HG03060 (cell line): ENCODE measurements around the gene IL17F.

Source experiments
- ATAC-seq: cut with Tn5 transposase; IDR thresholded peaks from one replicate; pipeline ENCODE4 v1.9.1; 2021; ENCODE audit warnings: low read depth, moderate number of reproducible peaks; ENCODE audit not compliant: unreplicated experiment

Gene IL17F

DNA sequence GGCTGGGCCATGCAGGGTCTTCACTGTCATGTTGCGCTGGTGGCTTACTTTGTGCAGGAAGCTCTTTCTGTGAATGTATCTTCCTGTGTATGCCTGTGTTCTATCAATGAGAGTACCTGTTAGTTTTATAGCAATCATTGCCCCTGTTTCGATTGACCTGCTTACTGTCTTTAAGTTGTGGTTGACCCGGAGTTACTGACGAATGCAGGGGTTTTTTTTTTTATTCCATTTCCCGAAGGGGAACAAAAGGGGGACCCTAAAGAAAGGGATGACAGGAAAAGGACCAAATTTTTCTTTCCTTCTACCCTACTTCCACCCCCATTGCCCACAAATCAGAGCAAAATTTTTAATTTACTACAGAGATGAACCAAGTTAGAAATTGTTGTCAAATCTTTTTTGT is at the start of gene IL17F:
TSS of gene IL17F (minus strand) at position 101 of the 400 bp plus-strand sequence. CDS start at position 30, 71 bp downstream.
- ATAC-seq, result no peak

GRCh38 chr6:52293067-52293466 is 48.8 kb upstream of the IL17F start:
- no peak for ATAC-seq

DNA sequence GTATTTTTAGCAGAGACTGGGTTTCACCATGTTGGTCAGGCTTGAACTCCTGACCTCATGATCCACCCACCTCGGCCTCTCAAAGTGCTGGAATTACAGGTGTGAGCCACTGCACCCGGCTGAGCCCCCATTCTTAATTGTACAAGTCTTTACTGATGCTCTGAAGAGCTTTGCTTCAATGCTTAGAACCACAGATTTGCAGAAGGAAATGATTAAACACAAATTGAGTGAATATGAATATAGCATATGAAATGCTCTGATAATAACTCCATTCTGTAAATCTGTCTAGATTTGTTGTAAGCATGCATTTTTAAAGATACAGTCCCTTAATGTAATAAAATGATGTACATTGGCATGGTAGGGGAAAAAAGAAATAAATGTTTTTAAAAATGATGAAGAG is 44.5 kb upstream of the IL17F start:
- no peak for ATAC-seq

- no peak for ATAC-seq
Observed at GRCh38 chr6:52288216-52288615, 43.9 kb upstream of the IL17F start.

DNA sequence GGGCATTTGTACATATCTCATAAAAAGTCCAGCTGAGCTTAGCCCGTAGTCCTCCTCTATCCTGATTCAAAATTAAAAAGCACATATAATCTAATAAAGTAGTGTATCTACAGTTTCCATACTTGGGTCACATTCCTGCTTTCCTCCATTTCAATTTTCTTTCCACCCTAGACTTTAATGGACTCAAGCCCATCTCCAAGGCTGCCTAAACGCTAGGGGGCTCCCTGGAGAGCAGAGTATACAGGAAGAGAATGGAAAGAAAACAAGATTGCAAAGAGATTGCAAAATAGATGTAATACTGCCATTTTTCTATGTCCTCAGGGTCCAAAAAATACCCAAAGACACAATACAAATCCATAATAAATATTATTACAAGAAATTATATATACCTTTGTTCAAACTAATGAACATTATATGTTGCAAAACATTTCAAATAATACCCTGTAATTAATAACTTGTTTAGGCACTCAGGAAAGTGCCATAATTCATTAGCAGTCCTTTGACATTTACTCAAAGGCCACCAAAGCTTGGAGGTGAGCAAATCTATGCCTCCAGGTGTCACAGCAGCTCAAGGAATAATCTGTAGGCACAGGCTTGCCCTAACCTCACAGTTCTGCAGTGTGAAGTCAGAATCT is 42.6 kb upstream of the IL17F start:
- ATAC-seq, result no peak

DNA sequence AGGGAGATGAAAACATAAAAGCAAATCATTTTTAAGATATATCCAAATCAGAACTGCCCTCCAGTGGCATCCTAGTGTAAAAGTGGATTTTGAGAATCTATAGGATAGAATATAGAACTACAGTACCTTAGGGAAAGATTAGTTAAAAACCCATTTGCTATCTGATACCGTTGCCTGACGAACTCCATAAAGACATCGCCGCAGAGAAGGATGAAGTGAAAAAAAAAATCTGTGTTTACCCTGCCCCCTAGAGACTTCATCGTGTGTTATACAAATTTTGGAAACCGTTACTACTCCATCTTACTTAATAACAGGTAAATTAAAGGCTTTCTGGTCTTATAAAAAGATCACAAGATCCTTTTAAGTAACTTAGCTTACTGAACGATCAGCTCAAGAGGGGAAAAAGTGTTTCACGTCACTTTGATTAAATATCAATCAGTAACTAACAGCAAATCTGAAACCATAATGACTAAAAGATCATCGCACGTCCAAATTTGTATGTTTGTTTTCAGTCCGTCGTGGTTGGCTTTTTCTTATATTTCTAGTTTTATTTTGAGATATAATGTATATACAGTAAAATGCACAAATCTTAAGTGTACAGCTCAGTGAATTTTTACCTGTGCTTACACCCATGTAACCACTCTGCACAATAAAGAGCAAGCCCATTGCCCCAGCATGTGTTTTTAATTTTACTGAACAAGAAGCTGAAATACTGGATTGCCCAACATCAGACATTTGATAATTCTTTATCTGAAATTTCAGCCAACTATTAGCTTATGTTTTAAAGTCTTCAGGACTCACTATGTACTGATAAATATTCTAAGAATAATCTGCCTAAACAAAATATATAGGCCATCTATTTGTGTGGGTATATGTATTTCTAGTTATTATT is 41.1 kb upstream of the IL17F start:
- ATAC-seq, result no peak

DNA sequence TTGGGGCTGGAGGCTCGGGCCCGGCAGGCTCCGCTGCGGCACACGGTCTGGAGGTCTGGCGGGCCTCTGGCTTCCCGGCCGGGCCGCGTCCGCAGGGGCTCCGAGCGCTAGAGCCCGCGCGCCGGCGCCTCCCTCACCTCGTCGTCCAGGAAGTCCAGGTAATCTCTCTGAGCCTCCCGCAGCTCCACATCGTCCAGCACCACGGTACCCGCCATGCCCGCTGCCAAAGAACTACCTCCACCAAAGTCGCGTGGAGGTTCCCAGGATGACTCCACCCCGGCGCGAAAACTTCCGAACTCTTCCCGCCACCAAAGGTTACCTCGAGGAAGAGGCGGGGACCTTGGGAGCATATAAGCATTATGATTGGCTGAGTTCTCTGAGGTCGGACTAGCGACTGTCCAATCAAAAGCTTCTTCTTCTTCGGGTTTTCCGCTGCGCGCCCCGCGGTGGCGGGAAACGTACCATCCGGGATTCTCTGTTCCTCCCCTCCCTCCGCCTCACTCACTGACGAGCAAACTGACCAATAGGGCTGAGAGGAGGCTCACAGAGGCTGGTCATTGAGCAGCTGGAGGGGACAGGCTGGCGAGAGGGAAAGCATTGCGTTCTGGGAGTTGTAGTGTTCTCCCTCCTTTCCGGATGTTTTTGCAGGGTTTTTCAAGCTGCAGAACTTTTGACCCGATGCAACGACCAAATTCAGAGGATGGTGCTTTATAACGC is 40.3 kb upstream of the IL17F start, which contains the start of gene MCM3:
TSS of gene MCM3 (minus strand) at position 283 of the 717 bp plus-strand sequence. CDS start at position 215, 68 bp downstream.
- ATAC-seq, result peak; percentile 95

DNA sequence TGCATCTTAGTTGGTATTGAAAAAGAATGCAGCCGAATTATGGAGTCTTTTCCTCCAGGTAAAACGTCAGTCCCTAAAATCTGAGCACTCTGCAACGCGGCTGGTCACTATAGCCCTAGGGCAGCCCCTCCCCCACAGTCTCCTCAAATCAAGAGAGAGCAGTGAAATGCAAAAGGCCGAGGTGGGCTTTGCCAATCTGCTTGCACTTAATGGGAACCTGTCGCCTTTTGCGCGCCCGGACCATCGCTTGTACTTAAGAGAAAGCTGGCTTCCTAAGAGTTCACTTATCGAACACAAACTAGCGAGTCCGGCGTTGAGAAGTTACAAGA is 39.8 kb upstream of the IL17F start:
- no peak for ATAC-seq

GRCh38 chr6:52283111-52283510 is 38.8 kb upstream of the IL17F start:
- no peak for ATAC-seq

- ATAC-seq, result no peak
Observed at GRCh38 chr6:52276130-52276529, 31.8 kb upstream of the IL17F start.

GRCh38 chr6:52271852-52272460 is 27.7 kb upstream of the IL17F start:
- no peak for ATAC-seq

DNA sequence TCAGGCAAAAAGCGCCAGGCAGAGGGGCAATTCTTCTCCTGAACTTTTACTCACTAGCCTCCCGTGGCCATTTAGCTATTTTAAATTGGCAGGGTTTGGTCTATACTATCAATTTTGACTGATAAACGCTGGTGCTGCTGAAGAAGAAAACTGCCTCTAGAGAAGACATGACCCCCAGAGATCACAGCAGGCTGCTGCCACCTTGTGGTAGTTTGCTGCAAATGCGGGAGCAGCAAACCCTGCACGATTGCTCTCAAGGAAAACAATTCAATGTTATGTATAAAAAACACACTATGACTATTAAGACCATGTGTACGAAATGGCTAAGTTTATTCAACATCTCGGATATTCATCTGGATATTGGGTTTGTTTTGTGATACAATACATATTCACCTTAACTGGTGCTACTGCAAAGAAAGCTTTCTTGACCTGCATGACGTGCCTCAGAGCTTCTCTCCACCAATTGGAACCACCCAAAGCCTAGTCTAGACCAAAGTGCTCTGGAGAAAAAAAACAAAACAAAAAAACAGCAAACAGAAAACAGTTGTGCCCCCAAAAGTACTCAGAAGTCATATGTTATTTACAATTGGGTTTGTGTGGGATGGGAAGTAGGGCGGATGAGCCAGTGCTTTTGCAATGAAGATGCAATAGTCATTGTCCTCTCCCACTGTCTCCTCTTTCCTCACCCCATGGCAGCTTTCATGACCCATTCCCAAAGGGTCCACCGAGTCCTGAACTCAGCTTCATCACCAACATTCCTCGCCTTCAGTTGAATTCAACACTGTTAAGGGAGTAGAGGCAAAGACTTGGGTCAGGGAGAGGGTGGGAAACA is 19.6 kb upstream of the IL17F start:
- no peak for ATAC-seq

GRCh38 chr6:52262620-52263344 is 18.5 kb upstream of the IL17F start:
- no peak for ATAC-seq

GRCh38 chr6:52261229-52261628 is 16.9 kb upstream of the IL17F start:
- no peak for ATAC-seq

GRCh38 chr6:52260634-52261033 is 16.3 kb upstream of the IL17F start:
- no peak for ATAC-seq

- ATAC-seq, result no peak
Observed at GRCh38 chr6:52255434-52255833, 11.1 kb upstream of the IL17F start.

DNA sequence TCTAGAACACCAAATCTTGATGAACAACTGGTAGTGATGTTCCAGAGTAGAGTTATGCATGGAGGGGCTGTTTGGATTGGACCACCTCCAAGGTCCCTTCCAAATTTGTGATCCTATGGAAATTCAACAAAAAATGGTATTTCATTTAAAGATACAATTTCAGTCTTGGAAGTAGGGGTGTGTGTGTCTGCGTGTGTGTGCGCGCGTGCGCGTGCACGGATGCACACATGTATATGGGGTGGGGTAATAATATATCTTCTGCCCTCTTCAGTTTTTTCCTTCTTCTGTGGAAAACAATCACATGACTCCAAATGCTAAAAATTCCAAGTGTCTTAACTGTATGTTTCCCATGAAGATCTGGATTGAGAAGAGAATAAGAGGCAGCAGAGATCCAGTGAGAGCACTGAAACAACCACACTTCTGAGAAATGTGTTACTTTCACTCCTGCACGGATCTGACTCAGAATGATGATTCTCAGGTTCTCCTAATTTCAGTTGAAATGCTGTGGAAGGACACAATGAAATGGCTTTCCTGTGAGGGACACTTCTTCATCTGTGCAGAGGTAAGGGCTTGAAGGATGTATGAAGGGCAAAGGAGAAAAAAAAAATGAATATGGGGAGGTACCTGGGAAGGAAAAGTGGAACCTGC is 10.6 kb upstream of the IL17F start:
- no peak for ATAC-seq

- no peak for ATAC-seq
Observed at GRCh38 chr6:52253494-52253893, 9.2 kb upstream of the IL17F start.

DNA sequence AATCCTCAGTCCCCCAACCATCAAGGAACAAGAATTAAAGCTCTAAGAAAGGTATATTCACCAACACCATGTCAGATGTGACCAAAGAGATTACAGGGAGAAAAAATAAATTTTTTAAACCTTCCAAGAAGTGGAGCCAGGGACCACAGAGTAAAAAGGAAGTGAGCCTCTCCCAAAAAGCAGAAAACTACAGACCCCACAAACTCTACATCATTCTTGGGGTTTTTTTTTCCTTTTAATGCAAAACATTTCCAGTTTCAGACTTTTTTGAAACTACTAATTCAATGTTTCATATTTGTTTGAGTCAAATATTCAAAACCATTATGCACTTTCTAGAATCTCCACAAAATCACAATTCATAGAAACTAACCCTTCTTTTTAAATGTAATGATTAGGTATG is 6.8 kb upstream of the IL17F start:
- no peak for ATAC-seq
